Measurements from ENCODE around the gene UNC13D. TPM values are rescaled to one million over a fixed set of nuclear protein-coding genes. Genes with fewer than 3 reads are reported as not detected.

UNC13D gene
- total RNA-seq, 4 donors from 2014 or later, result 3.2 to 27.1 (median 8.2) TPM

GRCh38 chr17:75834279-75834920, 9.8 kb downstream of the UNC13D start:
- ATAC-seq (ENCODE audit: low FRiP score), result no peak
- DNase-seq (ENCODE audit: low spot score), result no peak
- no peak for TF ChIP-seq CTCF (IDR thresholded peaks at IDR 0.05)

- no peak for TF ChIP-seq CTCF (IDR thresholded peaks at IDR 0.05)
- DNase-seq (ENCODE audit: low spot score) (no peak), ATAC-seq (ENCODE audit: low FRiP score) (no peak)
These were observed 11.4 kb downstream of the UNC13D start for GRCh38 chr17:75832652-75833400.

- no peak for TF ChIP-seq CTCF (IDR thresholded peaks at IDR 0.05)
- DNase-seq (ENCODE audit: low spot score), result no peak
These were observed 12.0 kb downstream of the UNC13D start for GRCh38 chr17:75832164-75832651.

GRCh38 chr17:75831032-75831571, 13.1 kb downstream of the UNC13D start:
- no peak for TF ChIP-seq CTCF (IDR thresholded peaks at IDR 0.05)
- ATAC-seq (ENCODE audit: low FRiP score) (no peak), DNase-seq (ENCODE audit: low spot score) (no peak)

More at GRCh38 chr17:75832164-75832651, 12.0 kb downstream of the UNC13D start:
- no peak for ATAC-seq (ENCODE audit: low FRiP score)

- TF ChIP-seq CTCF (IDR thresholded peaks at IDR 0.05), result no peak
- DNase-seq (ENCODE audit: low spot score), result no peak
- ATAC-seq (ENCODE audit: low FRiP score), result no peak
These were observed 13.8 kb downstream of the UNC13D start for GRCh38 chr17:75830164-75831031.

GRCh38 chr17:75829747-75830146, 14.5 kb downstream of the UNC13D start:
- TF ChIP-seq CTCF (IDR thresholded peaks at IDR 0.05), result no peak
- DNase-seq (ENCODE audit: low spot score) (no peak), ATAC-seq (ENCODE audit: low FRiP score) (no peak)
